ACC112 (cell line): ENCODE results near the gene UBN2.

Experiments used
- H2AFZ ChIP-seq: fragments of 200-600 bp; sonication (generic); one replicate; pipeline ENCODE4 v1.6.0; 2017; ENCODE audit warnings: antibody characterized with exemption, low read length; ENCODE audit not compliant: unreplicated experiment
- H3K27ac ChIP-seq: fragments of 200-600 bp; sonication (generic); 2 replicates; pipeline ENCODE4 v1.5.1; 2014; ENCODE audit warnings: low read depth, mild to moderate bottlenecking, antibody characterized with exemption, low read length, moderate library complexity
- H3K27me3 ChIP-seq: fragments of 200-600 bp; sonication (generic); 2 replicates; pipeline ENCODE4 v1.6.1; 2014; ENCODE audit warnings: mild to moderate bottlenecking, antibody characterized with exemption, low read length, moderate library complexity, mixed read lengths; ENCODE audit not compliant: insufficient read depth
- H3K36me3 ChIP-seq: fragments of 200-600 bp; sonication (generic); 2 replicates; pipeline ENCODE4 v1.6.1; 2016; ENCODE audit warnings: mild to moderate bottlenecking, antibody characterized with exemption, low read length, moderate library complexity, mixed read lengths; ENCODE audit not compliant: insufficient read depth
- H3K4me1 ChIP-seq: fragments of 200-600 bp; sonication (generic); one replicate; pipeline ENCODE4 v1.6.1; 2016; ENCODE audit warnings: low read length, mixed read lengths; ENCODE audit not compliant: insufficient read depth, unreplicated experiment, control insufficient read depth
- H3K4me3 ChIP-seq: fragments of 200-600 bp; sonication (generic); 2 replicates; pipeline ENCODE4 v1.5.1; 2014; ENCODE audit warnings: mild to moderate bottlenecking, low read depth, low read length
- H3K79me2 ChIP-seq: fragments of 200-600 bp; sonication (generic); one replicate; pipeline ENCODE4 v1.6.0; 2016; ENCODE audit warnings: low read length; ENCODE audit not compliant: control insufficient read depth, unreplicated experiment, insufficient read depth

The UBN2 gene

GRCh38 chr7:139255290-139255689 lies 24.3 kb downstream of the UBN2 start:
- peaks cover 8% of the 10 kb centered on the region; the same call in 1 of the 2 replicates for H3K36me3 ChIP-seq
- no peaks in the 10 kb centered on the region for H3K79me2 ChIP-seq
- H3K4me3 ChIP-seq: no peak overlapping the region
- no peaks in the 10 kb centered on the region for H3K4me1 ChIP-seq
- no peak overlapping the region for H3K27ac ChIP-seq
- no peak overlapping the region for H2AFZ ChIP-seq
- H3K27me3 ChIP-seq: no peaks in the 10 kb centered on the region

- H2AFZ ChIP-seq: no peak overlapping the region
- peaks cover 17% of the 10 kb centered on the region for H3K36me3 ChIP-seq
- no peaks in the 10 kb centered on the region for H3K4me1 ChIP-seq
- no peak overlapping the region for H3K4me3 ChIP-seq
- H3K27me3 ChIP-seq: no peaks in the 10 kb centered on the region
- H3K79me2 ChIP-seq: no peaks in the 10 kb centered on the region
- no peak overlapping the region for H3K27ac ChIP-seq
Measured at GRCh38 chr7:139259142-139259541, 28.1 kb downstream of the UBN2 start.

GRCh38 chr7:139264220-139264619 lies 33.2 kb downstream of the UBN2 start:
- H2AFZ ChIP-seq: no peak overlapping the region
- no peak overlapping the region for H3K4me3 ChIP-seq
- peaks cover 20% of the 10 kb centered on the region for H3K36me3 ChIP-seq
- H3K27me3 ChIP-seq: no peaks in the 10 kb centered on the region
- no peak overlapping the region for H3K27ac ChIP-seq
- no peaks in the 10 kb centered on the region for H3K4me1 ChIP-seq
- no peaks in the 10 kb centered on the region for H3K79me2 ChIP-seq

- Histone ChIP-seq H2AFZ (no peak overlapping the region), H3K4me3 (no peak overlapping the region), H3K4me1 (no peaks in the 10 kb centered on the region), H3K27ac (no peak overlapping the region), H3K79me2 (no peaks in the 10 kb centered on the region), H3K36me3 (peaks cover 20% of the 10 kb centered on the region), H3K27me3 (no peaks in the 10 kb centered on the region)
Measured at GRCh38 chr7:139265673-139266072, 34.6 kb downstream of the UBN2 start.

GRCh38 chr7:139271718-139272628 lies 40.9 kb downstream of the UBN2 start:
- peaks cover 5% of the 10 kb centered on the region; the same call in 1 of the 2 replicates for H3K36me3 ChIP-seq
- no peak overlapping the region for H3K27ac ChIP-seq
- no peaks in the 10 kb centered on the region for H3K27me3 ChIP-seq
- H2AFZ ChIP-seq: no peak overlapping the region
- H3K4me1 ChIP-seq: no peaks in the 10 kb centered on the region
- H3K79me2 ChIP-seq: no peaks in the 10 kb centered on the region
- H3K4me3 ChIP-seq: no peak overlapping the region

GRCh38 chr7:139284252-139284896 lies 53.3 kb downstream of the UBN2 start:
- H3K4me1 ChIP-seq: no peaks in the 10 kb centered on the region
- H3K27ac ChIP-seq: no peak overlapping the region
- H2AFZ ChIP-seq: no peak overlapping the region
- H3K79me2 ChIP-seq: no peaks in the 10 kb centered on the region
- no peaks in the 10 kb centered on the region for H3K27me3 ChIP-seq
- H3K36me3 ChIP-seq: peaks cover 15% of the 10 kb centered on the region; the same call in 1 of the 2 replicates
- no peak overlapping the region for H3K4me3 ChIP-seq

DNA sequence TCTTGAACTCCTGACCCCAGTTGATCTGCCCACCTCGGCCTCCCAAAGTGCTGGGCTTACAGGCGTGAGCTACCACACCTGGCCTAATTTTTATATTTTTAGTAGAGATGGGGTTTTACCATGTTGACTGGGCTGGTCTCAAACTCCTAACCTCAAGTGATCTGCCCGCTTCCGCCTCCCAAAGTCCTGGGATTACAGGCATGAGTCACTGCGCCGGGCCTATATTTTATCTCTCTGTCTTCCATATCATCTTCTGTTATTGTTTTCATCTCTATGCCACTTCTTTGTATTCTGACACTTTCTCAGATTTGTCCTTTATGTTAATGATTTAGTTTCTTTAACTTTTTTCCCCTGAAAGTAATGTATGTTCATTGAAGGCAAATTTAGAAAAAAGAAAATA lies 55.1 kb downstream of the UBN2 start:
- H3K79me2 ChIP-seq: no peaks in the 10 kb centered on the region
- no peaks in the 10 kb centered on the region for H3K4me1 ChIP-seq
- H3K36me3 ChIP-seq: peaks cover 15% of the 10 kb centered on the region; the same call in 1 of the 2 replicates
- H3K27me3 ChIP-seq: no peaks in the 10 kb centered on the region
- H3K4me3 ChIP-seq: no peak overlapping the region
- H3K27ac ChIP-seq: no peak overlapping the region
- H2AFZ ChIP-seq: no peak overlapping the region

GRCh38 chr7:139292821-139293220 lies 61.8 kb downstream of the UBN2 start:
- no peak overlapping the region for H2AFZ ChIP-seq
- H3K27ac ChIP-seq: no peak overlapping the region
- no peak overlapping the region for H3K4me3 ChIP-seq
- H3K27me3 ChIP-seq: no peaks in the 10 kb centered on the region
- no peaks in the 10 kb centered on the region for H3K79me2 ChIP-seq
- H3K36me3 ChIP-seq: peaks cover under 1% of the 10 kb centered on the region; the same call in 1 of the 2 replicates
- H3K4me1 ChIP-seq: no peaks in the 10 kb centered on the region

DNA sequence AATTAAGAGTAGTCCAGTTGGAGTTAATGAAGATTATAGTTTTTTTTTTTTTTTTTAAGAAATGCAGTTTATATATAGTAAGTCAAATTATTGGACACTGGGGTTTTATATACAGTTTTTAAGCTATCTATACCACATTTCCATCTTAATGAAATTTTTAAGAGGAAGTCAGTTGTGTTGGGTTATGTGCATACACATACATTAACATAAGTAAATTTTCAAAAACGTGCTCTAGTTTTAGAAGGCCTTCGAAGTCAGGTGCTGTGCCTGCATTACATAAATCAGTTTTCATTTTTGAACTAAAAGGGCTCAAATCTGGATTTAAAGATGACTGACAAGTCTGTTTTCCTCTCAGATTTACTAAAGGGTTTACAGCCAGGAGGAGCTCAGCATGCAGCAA lies 62.5 kb downstream of the UBN2 start:
- Histone ChIP-seq H3K4me3 (no peak overlapping the region), H3K4me1 (no peaks in the 10 kb centered on the region), H3K79me2 (no peaks in the 10 kb centered on the region), H2AFZ (no peak overlapping the region), H3K27ac (no peak overlapping the region), H3K27me3 (no peaks in the 10 kb centered on the region), H3K36me3 (no peaks in the 10 kb centered on the region; the same call in 1 of the 2 replicates)

DNA sequence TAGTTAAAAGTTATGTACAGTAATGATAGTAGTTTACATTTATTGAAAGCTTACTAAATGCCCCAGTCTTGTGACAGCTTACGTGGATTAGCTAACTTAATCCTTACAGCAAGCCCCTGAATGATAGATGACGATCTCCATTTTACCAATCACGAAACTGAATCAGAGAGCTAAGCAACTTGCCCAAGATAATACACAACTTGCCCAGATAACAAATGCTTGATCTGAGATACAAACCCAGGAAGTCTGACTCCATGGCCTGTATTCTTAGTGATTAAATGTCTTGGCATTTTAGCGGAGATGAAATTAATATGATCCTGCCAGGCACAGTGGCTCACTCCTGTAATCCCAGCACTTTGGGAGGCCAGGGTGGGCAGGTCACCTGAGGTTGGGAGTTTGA lies 63.2 kb downstream of the UBN2 start:
- no peak overlapping the region for H3K4me3 ChIP-seq
- H3K36me3 ChIP-seq: no peaks in the 10 kb centered on the region; the same call in 1 of the 2 replicates
- no peaks in the 10 kb centered on the region for H3K4me1 ChIP-seq
- no peak overlapping the region for H2AFZ ChIP-seq
- no peaks in the 10 kb centered on the region for H3K27me3 ChIP-seq
- H3K79me2 ChIP-seq: no peaks in the 10 kb centered on the region
- H3K27ac ChIP-seq: no peak overlapping the region
